DND-41 (cell line): ENCODE measurements around the gene MACROD1.

Source experiments
- ATAC-seq: fragments of 200-7000 bp; cut with Tn5 transposase; 3 replicates; pipeline ENCODE4 v1.9.1; 2021; ENCODE audit warnings: low read depth; ENCODE audit not compliant: insufficient read depth
- DNase-seq: peaks from one replicate; pipeline ENCODE4 v3.0.0-alpha.2; 2020
- H2AFZ ChIP-seq: 2 replicates; pipeline ENCODE4 v1.6.0; 2012; ENCODE audit warnings: low read depth, low read length
- H3K27ac ChIP-seq: 2 replicates; pipeline ENCODE4 v1.5.1; 2012; ENCODE audit warnings: low read length, inconsistent platforms
- H3K27me3 ChIP-seq: fragments of 200-600 bp; sonication (generic); 2 replicates; pipeline ENCODE4 v1.6.0; 2012; ENCODE audit warnings: low read length, mild to moderate bottlenecking, inconsistent platforms; ENCODE audit not compliant: insufficient read depth, poor library complexity
- H3K36me3 ChIP-seq: 2 replicates; pipeline ENCODE4 v1.5.1; 2012; ENCODE audit warnings: low read length, inconsistent platforms; ENCODE audit not compliant: insufficient read depth
- H3K4me1 ChIP-seq: 2 replicates; pipeline ENCODE4 v1.5.1; 2012; ENCODE audit warnings: mild to moderate bottlenecking, low read length; ENCODE audit not compliant: insufficient read depth
- H3K4me2 ChIP-seq: 2 replicates; pipeline ENCODE4 v1.6.0; 2012; ENCODE audit warnings: mild to moderate bottlenecking, moderate library complexity, low read length, inconsistent platforms; ENCODE audit not compliant: insufficient read depth
- H3K4me3 ChIP-seq, 2 experiments: fragments of 200-600 bp in 1 of 2; shearing (Covaris generic) in 1 of 2; 2 replicates each; pipeline ENCODE4 v1.5.1; 2012 to 2016; ENCODE audit warnings: inconsistent platforms in 2 of 2, low read length in 2 of 2, mild to moderate bottlenecking in 2 of 2, low read depth in 1 of 2, moderate library complexity in 1 of 2
- H3K79me2 ChIP-seq: 2 replicates; pipeline ENCODE4 v1.6.0; 2012; ENCODE audit warnings: low read length, inconsistent platforms; ENCODE audit not compliant: insufficient read depth
- H3K9ac ChIP-seq: 2 replicates; pipeline ENCODE4 v1.6.0; 2012; ENCODE audit warnings: low read depth, mild to moderate bottlenecking, inconsistent platforms, low read length, moderate library complexity
- H3K9me3 ChIP-seq: 2 replicates; pipeline ENCODE4 v1.5.1; 2012; ENCODE audit warnings: low read length, moderate library complexity, mild to moderate bottlenecking, inconsistent platforms; ENCODE audit not compliant: insufficient read depth, severe bottlenecking
- H4K20me1 ChIP-seq: 2 replicates; pipeline ENCODE4 v1.6.0; 2012; ENCODE audit warnings: low read length; ENCODE audit not compliant: insufficient read depth
- CTCF ChIP-seq: IDR thresholded peaks from 2 replicates; pipeline ENCODE4 v1.5.1; 2012; ENCODE audit warnings: borderline replicate concordance, low read length, moderate library complexity, mild to moderate bottlenecking; ENCODE audit not compliant: poor library complexity, severe bottlenecking; ENCODE audit errors: extremely low read depth
- EZH2 ChIP-seq: IDR thresholded peaks from 3 replicates; pipeline ENCODE4 v1.6.1; 2012; ENCODE audit warnings: borderline replicate concordance, low read depth, mild to moderate bottlenecking, moderate library complexity, low read length, inconsistent platforms; ENCODE audit not compliant: severe bottlenecking

The MACROD1 gene

GRCh38 chr11:64018310-64018709 is 147.6 kb downstream of the MACROD1 start:
- no peaks in the 10 kb centered on the region for H3K36me3 ChIP-seq
- peaks cover 44% of the 10 kb centered on the region for H4K20me1 ChIP-seq
- no peak overlapping the region for H2AFZ ChIP-seq
- no peaks in the 10 kb centered on the region for H3K9me3 ChIP-seq
- H3K4me3 ChIP-seq = no peak overlapping the region
- H3K4me2 ChIP-seq = no peak overlapping the region
- no peaks in the 10 kb centered on the region for H3K27me3 ChIP-seq
- DNase-seq (no peak), ATAC-seq (no peak)
- H3K9ac ChIP-seq = no peak overlapping the region
- H3K4me1 ChIP-seq = no peaks in the 10 kb centered on the region
- H3K79me2 ChIP-seq = no peaks in the 10 kb centered on the region
- no peak overlapping the region for H3K27ac ChIP-seq
- TF ChIP-seq EZH2 (no peak), CTCF (no peak)

GRCh38 chr11:64017945-64018224 is 148.0 kb downstream of the MACROD1 start:
- ATAC-seq = no peak
- no peaks in the 10 kb centered on the region for H3K27me3 ChIP-seq

GRCh38 chr11:64015935-64016845 is 149.7 kb downstream of the MACROD1 start:
- Histone ChIP-seq H3K4me1 (no peaks in the 10 kb centered on the region), H3K9ac (no peak overlapping the region), H3K27ac (no peak overlapping the region), H3K9me3 (no peaks in the 10 kb centered on the region), H3K4me2 (no peak overlapping the region), H3K4me3 (no peak overlapping the region), H3K79me2 (no peaks in the 10 kb centered on the region), H4K20me1 (peaks cover 38% of the 10 kb centered on the region), H3K27me3 (no peaks in the 10 kb centered on the region), H3K36me3 (no peaks in the 10 kb centered on the region), H2AFZ (no peak overlapping the region)
- ATAC-seq (0 out of 3 replicates have a peak, but pooled peaks have one; percentile 8), DNase-seq (no peak)
- TF ChIP-seq CTCF (no peak), EZH2 (no peak)

More at GRCh38 chr11:64017945-64018224, 148.0 kb downstream of the MACROD1 start:
- H3K9me3 ChIP-seq = no peaks in the 10 kb centered on the region
- H3K36me3 ChIP-seq = no peaks in the 10 kb centered on the region
- H2AFZ ChIP-seq = no peak overlapping the region
- no peak overlapping the region for H3K4me3 ChIP-seq
- no peak for DNase-seq
- H3K79me2 ChIP-seq = no peaks in the 10 kb centered on the region
- H3K4me1 ChIP-seq = no peaks in the 10 kb centered on the region
- H3K27ac ChIP-seq = no peak overlapping the region
- no peak overlapping the region for H3K4me2 ChIP-seq
- peaks cover 44% of the 10 kb centered on the region for H4K20me1 ChIP-seq
- H3K9ac ChIP-seq = no peak overlapping the region
- TF ChIP-seq CTCF = no peak
- no peak for TF ChIP-seq EZH2
